Peyer's patch (tissue), 4 donors: Measurements from ENCODE around the gene RHOA.

ENCODE experiments used
- CTCF ChIP-seq, 6 experiments: fragments of 450-650 bp in 4 of 6; fragments of 200-600 bp in 2 of 6; sonication (generic) in 1 of 6; IDR thresholded peaks; one replicate each; pipeline ENCODE4 v1.5.1; 2017 to 2019; ENCODE audit warnings: antibody characterized with exemption in 6 of 6, mild to moderate bottlenecking in 3 of 6, moderate library complexity in 1 of 6
- POLR2A ChIP-seq, 2 donors: fragments of 450-650 bp; IDR thresholded peaks; one replicate each; pipeline ENCODE4 v1.5.1; 2017; ENCODE audit warnings: antibody characterized with exemption in 2 of 2, mild to moderate bottlenecking in 2 of 2, moderate library complexity in 2 of 2

GRCh38 chr3:49351521-49352011 lies 60.2 kb downstream of the RHOA start:
- TF ChIP-seq CTCF (IDR thresholded peaks at IDR 0.05) (no peak), POLR2A (IDR thresholded peaks at IDR 0.05) (no peak)
